Measurements from ENCODE around the gene JUNB.
"Not testable (repeated sequence)": the region's sequence is repeated elsewhere in the genome, so short reads cannot be mapped to it uniquely, and the experiment has no call there.

GRCh38 chr19:12817188-12817587 lies 25.9 kb downstream of the JUNB start:
- not testable (repeated sequence) for TF ChIP-seq ATF7 (IDR thresholded peaks at IDR 0.05); ATF7 (CRISPR knock-in tag; IDR thresholded peaks at IDR 0.05); ZNF841 (CRISPR knock-in tag; IDR thresholded peaks at IDR 0.05; ENCODE audit: borderline replicate concordance); PAXIP1 (CRISPR knock-in tag; conservative IDR thresholded peaks at IDR 0.05); TAF1 (CRISPR knock-in tag; IDR thresholded peaks at IDR 0.05); KLF11 (CRISPR knock-in tag; IDR thresholded peaks at IDR 0.05); TCF12 (IDR thresholded peaks at IDR 0.05); TCF12 (CRISPR knock-in tag; IDR thresholded peaks at IDR 0.05); SALL2 (CRISPR knock-in tag; IDR thresholded peaks at IDR 0.05); EZH2 (conservative IDR thresholded peaks at IDR 0.05; ENCODE audit: low read depth, low read length); STAT6 (CRISPR knock-in tag; IDR thresholded peaks at IDR 0.05; ENCODE audit: borderline replicate concordance); SALL1 (CRISPR knock-in tag; IDR thresholded peaks at IDR 0.05); BCL6 (CRISPR knock-in tag; IDR thresholded peaks at IDR 0.05); ZNF260 (CRISPR knock-in tag; IDR thresholded peaks at IDR 0.05; ENCODE audit: borderline replicate concordance, low read depth); HDAC6 (IDR thresholded peaks at IDR 0.05; ENCODE audit: low read depth, low read length); HDAC2 (CRISPR knock-in tag; IDR thresholded peaks at IDR 0.05)

All from HepG2 (cell line).